GM08714 (cell line): ENCODE measurements around the gene NMT1.
"Not testable (repeated sequence)": the region's sequence is repeated elsewhere in the genome, so short reads cannot be mapped to it uniquely, and the experiment has no call there.

Source experiments
- H3K4me3 ChIP-seq: fragments of 200-500 bp; sonication (Bioruptor generic); 2 replicates; pipeline ENCODE4 v1.5.1; 2014; ENCODE audit warnings: mild to moderate bottlenecking, low read length, inconsistent platforms
- ZNF274 ChIP-seq: IDR thresholded peaks from 2 replicates; pipeline ENCODE4 v1.6.1; 2012; ENCODE audit warnings: mild to moderate bottlenecking, low read depth, low read length

Gene NMT1

DNA sequence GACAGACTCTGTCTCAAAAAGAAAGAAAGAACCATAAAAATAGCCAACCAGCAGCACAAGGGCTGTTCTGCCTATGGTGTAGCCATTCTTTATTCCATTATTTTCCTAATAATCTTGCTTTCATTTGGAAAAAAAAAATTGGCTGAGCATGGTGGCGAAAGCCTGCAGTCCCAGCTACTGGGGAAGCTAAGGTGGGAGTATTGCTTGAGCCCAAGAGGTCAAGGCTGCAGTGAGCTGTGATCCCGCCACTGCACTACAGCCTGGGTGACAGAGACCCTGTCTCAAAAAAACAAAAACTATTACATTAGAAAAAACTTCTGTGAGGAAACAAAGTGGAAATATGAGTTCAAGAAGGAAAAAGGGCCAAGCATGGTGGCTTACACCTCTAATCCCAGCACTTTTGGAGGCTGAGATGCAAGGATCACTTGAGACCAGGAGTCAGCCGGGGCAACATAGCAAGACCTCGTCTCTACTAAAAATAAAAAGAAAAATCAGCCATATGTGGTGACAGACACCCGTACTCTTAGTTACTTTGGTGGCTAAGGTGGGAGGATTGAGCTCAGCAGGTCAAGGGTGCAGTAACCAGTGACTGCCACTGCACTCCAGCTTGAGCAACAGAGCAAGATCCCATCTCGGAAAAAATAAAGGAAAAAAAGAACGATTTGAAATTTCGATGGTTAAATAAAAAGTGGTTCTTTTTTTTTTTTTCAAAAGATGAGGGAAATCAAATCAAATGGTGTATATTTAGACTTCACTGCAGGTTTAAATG lies 12.1 kb upstream of the NMT1 start:
- TF ChIP-seq ZNF274 = no peak
- no peak overlapping the region for H3K4me3 ChIP-seq

- TF ChIP-seq ZNF274 = no peak
Observed at GRCh38 chr17:45050481-45051059, 10.5 kb upstream of the NMT1 start.

GRCh38 chr17:45051060-45051719 lies 9.9 kb upstream of the NMT1 start, which contains the start of gene DCAKD:
Gene DCAKD, minus strand, starts transcription at chr17:45051632. Its CDS starts 16,747 bp downstream, at chr17:45034885.
- TF ChIP-seq ZNF274 = no peak
- H3K4me3 ChIP-seq = peak within 1 kb of the TSS; percentile 94

More at GRCh38 chr17:45050481-45051059, 10.5 kb upstream of the NMT1 start:
- H3K4me3 ChIP-seq = peak overlapping the region; percentile 94

- not testable (repeated sequence) for H3K4me3 ChIP-seq
Observed at GRCh38 chr17:45051720-45052051, 9.4 kb upstream of the NMT1 start.

DNA sequence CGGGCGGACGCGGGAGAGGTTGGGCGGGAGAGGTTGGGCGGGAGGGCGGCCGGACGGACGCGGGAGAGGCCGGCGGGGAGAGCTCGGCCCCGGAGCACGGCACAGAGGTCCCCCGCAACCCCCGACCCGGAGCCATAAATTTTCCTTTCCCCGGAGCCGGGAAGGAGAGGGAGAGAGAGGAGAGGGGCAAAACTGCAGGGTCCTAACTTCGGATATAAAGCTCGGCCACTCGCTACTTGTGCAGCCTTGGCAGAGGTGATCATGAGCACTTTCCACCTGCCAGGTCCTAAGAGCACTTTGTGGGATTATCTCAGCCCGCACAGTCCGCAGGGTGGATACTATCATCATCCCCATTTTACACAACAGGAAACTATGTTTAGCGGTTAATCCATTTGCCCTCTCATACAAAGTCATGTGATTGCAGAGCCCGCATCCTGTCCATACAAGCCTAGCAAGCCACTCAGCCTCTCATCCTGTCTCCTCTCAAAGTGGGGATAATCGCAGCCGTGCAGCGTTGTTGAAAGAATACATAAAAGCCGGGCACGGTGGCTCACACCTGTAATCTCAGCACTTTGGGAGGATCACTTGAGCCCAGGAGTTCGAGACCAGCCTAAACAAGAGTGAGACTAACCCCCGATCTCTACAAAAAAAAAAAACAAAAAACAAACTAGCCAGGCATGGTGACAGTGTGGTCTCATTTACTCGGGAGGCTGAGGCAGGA lies 8.9 kb upstream of the NMT1 start:
- no peak for TF ChIP-seq ZNF274

GRCh38 chr17:45060382-45060796 lies 728 bp upstream of the NMT1 start:
- H3K4me3 ChIP-seq = peak overlapping the region; percentile 79
- no peak for TF ChIP-seq ZNF274

More for the DNA sequence above, 8.9 kb upstream of the NMT1 start:
- peak overlapping the region; percentile 64 for H3K4me3 ChIP-seq

DNA sequence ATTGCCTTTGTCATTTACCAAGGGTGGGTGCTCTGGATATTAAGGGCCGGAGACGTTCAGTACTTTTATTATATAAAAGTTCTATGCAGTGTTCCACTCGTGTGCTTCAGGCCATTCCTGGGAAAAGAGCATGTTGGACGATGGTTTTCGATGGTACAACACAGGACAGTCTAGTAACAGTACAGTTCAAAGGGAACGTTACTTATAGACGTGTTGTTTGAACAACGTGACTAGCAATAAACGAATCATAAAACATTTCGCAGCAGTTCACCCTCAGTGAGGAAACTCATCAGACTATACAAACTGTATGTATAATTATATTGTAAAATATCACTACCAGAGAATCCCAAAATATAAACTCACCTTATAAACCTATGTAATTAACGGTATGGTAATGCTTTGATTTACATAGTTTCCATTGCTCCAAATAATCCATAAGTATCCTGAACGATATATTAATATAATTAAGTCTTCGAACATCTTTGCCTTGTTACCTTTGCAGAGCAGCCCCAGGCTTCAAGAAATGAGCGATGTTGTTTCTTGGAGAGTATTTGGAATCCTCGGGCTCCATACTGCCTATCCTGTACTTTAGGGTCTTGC lies 589 bp downstream of the NMT1 start:
- peak overlapping the region; percentile 64 for H3K4me3 ChIP-seq
- TF ChIP-seq ZNF274 = no peak

- no peak for TF ChIP-seq ZNF274
- H3K4me3 ChIP-seq = peak overlapping the region; percentile 23; the same call in 1 of the 2 replicates
Observed at GRCh38 chr17:45063198-45063597, 2.1 kb downstream of the NMT1 start.

- no peak for TF ChIP-seq ZNF274
- no peak overlapping the region for H3K4me3 ChIP-seq
Observed at GRCh38 chr17:45067637-45068036, 6.5 kb downstream of the NMT1 start.

- H3K4me3 ChIP-seq = no peak overlapping the region
- no peak for TF ChIP-seq ZNF274
Observed at GRCh38 chr17:45070001-45070400, 8.9 kb downstream of the NMT1 start.

- TF ChIP-seq ZNF274 = no peak
Observed at GRCh38 chr17:45070809-45071208, 9.7 kb downstream of the NMT1 start.

DNA sequence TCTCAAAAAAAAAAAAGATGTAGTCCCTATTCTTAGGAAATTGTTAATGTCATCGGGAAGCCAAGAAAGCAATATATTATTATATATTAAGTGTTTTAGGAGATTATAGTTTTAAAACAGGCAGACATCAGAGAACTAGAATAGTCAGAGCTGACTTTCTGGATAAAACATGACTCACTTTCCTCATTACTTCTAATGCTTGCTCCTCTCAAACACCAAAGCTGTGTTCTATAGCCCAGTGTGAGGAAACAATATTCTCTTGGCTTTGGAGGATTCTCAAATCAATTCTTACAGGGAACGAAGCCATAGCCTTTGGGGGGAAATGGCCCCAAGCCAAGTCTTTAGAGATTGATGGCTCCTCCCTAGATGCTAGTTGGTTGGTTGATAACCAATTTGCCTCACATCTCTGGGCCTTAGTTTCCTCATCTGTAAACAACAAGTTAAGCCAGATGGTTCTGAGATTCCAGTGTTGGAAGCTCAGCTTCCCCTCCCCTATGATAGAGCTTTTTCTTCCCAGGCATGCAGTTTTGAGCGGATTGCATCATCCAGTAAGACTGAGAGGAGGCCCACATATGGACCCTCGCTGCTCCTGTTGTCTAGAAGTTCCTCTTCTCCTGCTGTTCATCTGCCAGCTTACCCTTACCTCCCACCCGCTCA lies 12.4 kb downstream of the NMT1 start:
- H3K4me3 ChIP-seq = no peak overlapping the region
- no peak for TF ChIP-seq ZNF274

More at GRCh38 chr17:45070809-45071208, 9.7 kb downstream of the NMT1 start:
- H3K4me3 ChIP-seq = no peak overlapping the region

- no peak overlapping the region for H3K4me3 ChIP-seq
- no peak for TF ChIP-seq ZNF274
Observed at GRCh38 chr17:45077643-45078042, 16.5 kb downstream of the NMT1 start.
